Measurements from ENCODE around the gene KRTAP10-4.
"Not testable (repeated sequence)": the region's sequence is repeated elsewhere in the genome, so short reads cannot be mapped to it uniquely, and the experiment has no call there.

DNA sequence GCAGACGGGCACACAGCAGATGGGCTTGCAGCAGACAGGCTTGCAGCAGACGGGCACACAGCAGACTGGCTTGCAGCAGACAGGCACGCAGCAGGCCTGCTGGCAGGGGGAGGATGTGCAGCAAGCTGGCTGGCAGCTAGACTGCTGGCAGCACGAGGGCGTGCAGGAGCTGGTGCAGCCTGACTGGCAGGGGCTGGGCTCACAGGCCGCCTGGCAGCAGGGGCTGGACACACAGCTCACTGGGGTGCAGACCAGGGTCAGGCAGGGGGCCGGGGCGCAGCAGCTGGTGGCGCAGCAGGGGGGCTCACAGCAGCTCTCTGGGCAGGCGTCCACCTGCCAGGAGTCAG, 15.2 kb upstream of the KRTAP10-4 start:
- not testable (repeated sequence) for TF ChIP-seq EZH2phosphoT487 (IDR thresholded peaks at IDR 0.05; ENCODE audit: insufficient read depth, low read depth); EZH2 (IDR thresholded peaks at IDR 0.05; ENCODE audit: insufficient read depth, poor library complexity, severe bottlenecking)

Data from GM23248 (cell line).